Coronary artery (tissue), 2 donors: Measurements from ENCODE around the gene SCN2B.

Source experiments
- DNase-seq: peaks from one replicate; pipeline ENCODE4 v3.0.0-alpha.2; 2017; ENCODE audit warnings: low spot score
- H3K27ac ChIP-seq, 2 donors: fragments of 200-600 bp; sonication (generic); one replicate each; pipeline ENCODE4 v1.5.1; 2016 to 2019
- H3K4me3 ChIP-seq: fragments of 200-600 bp; sonication (generic); 2 replicates; pipeline ENCODE4 v1.5.1; 2016; ENCODE audit warnings: mild to moderate bottlenecking, moderate library complexity
- CTCF ChIP-seq: fragments of 200-600 bp; sonication (generic); IDR thresholded peaks from one replicate; pipeline ENCODE4 v1.5.1; 2019; ENCODE audit warnings: antibody characterized with exemption

SCN2B gene

GRCh38 chr11:118142081-118142480, 34.4 kb downstream of the SCN2B start:
- no peak for DNase-seq
- H3K4me3 ChIP-seq = no peak overlapping the region
- H3K27ac ChIP-seq = no peak overlapping the region
- TF ChIP-seq CTCF = no peak

- DNase-seq = no peak
Observed at GRCh38 chr11:118139578-118139977, 36.9 kb downstream of the SCN2B start.

GRCh38 chr11:118138839-118139420, 37.5 kb downstream of the SCN2B start:
- DNase-seq = no peak
- H3K27ac ChIP-seq = no peak overlapping the region
- no peak overlapping the region for H3K4me3 ChIP-seq
- no peak for TF ChIP-seq CTCF

More at GRCh38 chr11:118139578-118139977, 36.9 kb downstream of the SCN2B start:
- no peak overlapping the region for H3K27ac ChIP-seq
- H3K4me3 ChIP-seq = no peak overlapping the region
- no peak for TF ChIP-seq CTCF

GRCh38 chr11:118136801-118137200, 39.6 kb downstream of the SCN2B start:
- no peak overlapping the region for H3K27ac ChIP-seq
- TF ChIP-seq CTCF = no peak
- no peak for DNase-seq
- no peak overlapping the region for H3K4me3 ChIP-seq

- Histone ChIP-seq H3K4me3 (no peak overlapping the region), H3K27ac (no peak overlapping the region)
- no peak for DNase-seq
- TF ChIP-seq CTCF = no peak
Observed at GRCh38 chr11:118136341-118136740, 40.1 kb downstream of the SCN2B start.

GRCh38 chr11:118135796-118136165, 40.7 kb downstream of the SCN2B start:
- H3K4me3 ChIP-seq = no peak overlapping the region
- TF ChIP-seq CTCF = no peak
- H3K27ac ChIP-seq = no peak overlapping the region

GRCh38 chr11:118135051-118135795, 41.2 kb downstream of the SCN2B start:
- Histone ChIP-seq H3K27ac (no peak overlapping the region), H3K4me3 (no peak overlapping the region)
- TF ChIP-seq CTCF = no peak
- no peak for DNase-seq

More at GRCh38 chr11:118135796-118136165, 40.7 kb downstream of the SCN2B start:
- no peak for DNase-seq
